ENCODE measurements around the gene KRTAP10-10.

GRCh38 chr21:44686843-44687561, 49.8 kb downstream of the KRTAP10-10 start:
- no peak for TF ChIP-seq CTCF (IDR thresholded peaks at IDR 0.05)
- no peak for TF ChIP-seq POLR2A (IDR thresholded peaks at IDR 0.05)

Measured in body of pancreas (tissue), 4 donors.